Thoracic aorta (tissue), 2 donors: ENCODE data around the gene FBXL19. TPM values are rescaled to one million over a fixed set of nuclear protein-coding genes. Genes with fewer than 3 reads are reported as not detected.
A peak's percentile ranks its signal among the peaks of the same experiment; 100 is the strongest.

ENCODE experiments used
- ATAC-seq: fragments of 150-250 bp; one replicate; pipeline ENCODE4 v1.8.0; 2017; ENCODE audit warnings: low read depth; ENCODE audit not compliant: insufficient number of reproducible peaks, low FRiP score
- DNase-seq: peaks from one replicate; pipeline ENCODE4 v3.0.0-alpha.2; 2020; ENCODE audit warnings: low spot score
- H3K27ac ChIP-seq, 2 donors: fragments of 200-600 bp; sonication (generic); 1 replicate in 1 of 2; 2 replicates in 1 of 2; pipeline ENCODE4 v1.5.1; 2016; ENCODE audit warnings: mild to moderate bottlenecking in 2 of 2, moderate library complexity in 2 of 2
- H3K27me3 ChIP-seq: fragments of 200-600 bp; sonication (generic); replicated peaks from 2 replicates; pipeline ENCODE4 v1.6.0; 2016; ENCODE audit warnings: mild to moderate bottlenecking; ENCODE audit not compliant: insufficient read depth
- H3K36me3 ChIP-seq: fragments of 200-600 bp; sonication (generic); one replicate; pipeline ENCODE4 v1.5.1; 2016
- H3K4me1 ChIP-seq, 2 donors: fragments of 200-600 bp; sonication (generic); 1 replicate in 1 of 2; 2 replicates in 1 of 2; pipeline versions ENCODE4 v1.5.1 to v1.6.0; 2016; ENCODE audit warnings: low read depth in 2 of 2, mild to moderate bottlenecking in 1 of 2; ENCODE audit not compliant: control insufficient read depth in 1 of 2
- H3K4me3 ChIP-seq: fragments of 200-600 bp; sonication (generic); 2 replicates; pipeline ENCODE4 v1.5.1; 2016; ENCODE audit warnings: mild to moderate bottlenecking
- H3K9me3 ChIP-seq: fragments of 200-600 bp; sonication (generic); 2 replicates; pipeline ENCODE4 v1.5.1; 2016
- total RNA-seq, 2 donors: library from RNA; depleted of rRNA; stranded (reverse); fragments of >200 nt; gene quantifications; one replicate each; pipeline versions ENCODE4 v1.1.0 to v1.2.3, GENCODE V29; 2016
- TF ChIP-seq, protein P1 (sequence below): fragments of 200-600 bp; sonication (generic); IDR thresholded peaks from one replicate; pipeline ENCODE4 v1.5.1; 2019; ENCODE audit warnings: antibody characterized with exemption

The FBXL19 gene
- total RNA-seq, 2 donors from 2014 or later = 14.5 to 18.7 TPM

DNA sequence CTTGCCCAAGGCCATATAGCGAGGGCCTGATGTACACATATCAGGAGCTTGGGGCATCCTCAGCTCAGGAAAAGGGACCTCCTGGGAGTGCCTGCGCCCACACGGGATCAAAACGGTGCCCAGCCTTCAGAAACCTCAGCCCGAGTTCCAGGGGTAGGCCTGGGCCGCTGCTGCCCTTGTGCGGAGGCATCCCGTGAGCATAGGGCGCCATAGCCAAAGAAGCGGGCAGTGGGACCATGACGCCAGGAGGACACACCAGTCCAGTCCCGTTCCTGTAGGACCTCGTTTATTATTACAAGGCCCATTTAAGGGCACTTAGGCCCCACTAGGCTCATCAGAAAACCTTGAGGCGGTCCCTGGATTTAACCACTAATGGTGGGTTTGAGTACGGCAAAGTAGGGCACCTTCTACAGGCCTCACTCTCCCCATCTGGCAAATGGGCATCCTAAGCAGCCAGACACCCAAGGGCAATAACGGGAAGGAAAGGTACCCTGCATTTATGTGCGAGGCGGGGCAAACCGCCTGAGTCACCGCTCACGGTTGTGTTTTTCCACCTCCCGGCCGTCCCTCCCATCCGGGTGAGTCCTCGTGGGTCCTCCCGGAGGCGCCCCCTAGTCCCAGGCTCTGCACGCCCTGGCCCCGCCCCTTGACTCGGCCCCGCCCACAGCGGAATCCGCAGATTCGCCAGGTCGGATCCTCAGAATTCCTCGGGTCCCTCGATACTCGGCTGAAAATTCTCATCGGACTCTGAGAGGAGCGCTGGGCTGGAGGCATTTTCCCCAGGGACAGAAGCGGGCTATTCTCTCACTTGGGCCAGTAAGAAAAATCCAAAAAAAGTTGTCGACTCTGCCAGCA lies 33.5 kb downstream of the FBXL19 start:
- H3K4me3 ChIP-seq = peak overlapping the region; percentile 98
- H3K4me1 ChIP-seq = peaks cover 9 to 41% of the 10 kb centered on the region in 2 donors
- H3K27me3 ChIP-seq = no peaks in the 10 kb centered on the region
- H3K9me3 ChIP-seq = no peaks in the 10 kb centered on the region
- DNase-seq = peak; percentile 45
- peak; percentile 57 for ATAC-seq
- peaks cover 20% of the 10 kb centered on the region for H3K36me3 ChIP-seq
- TF ChIP-seq, protein P1, sequence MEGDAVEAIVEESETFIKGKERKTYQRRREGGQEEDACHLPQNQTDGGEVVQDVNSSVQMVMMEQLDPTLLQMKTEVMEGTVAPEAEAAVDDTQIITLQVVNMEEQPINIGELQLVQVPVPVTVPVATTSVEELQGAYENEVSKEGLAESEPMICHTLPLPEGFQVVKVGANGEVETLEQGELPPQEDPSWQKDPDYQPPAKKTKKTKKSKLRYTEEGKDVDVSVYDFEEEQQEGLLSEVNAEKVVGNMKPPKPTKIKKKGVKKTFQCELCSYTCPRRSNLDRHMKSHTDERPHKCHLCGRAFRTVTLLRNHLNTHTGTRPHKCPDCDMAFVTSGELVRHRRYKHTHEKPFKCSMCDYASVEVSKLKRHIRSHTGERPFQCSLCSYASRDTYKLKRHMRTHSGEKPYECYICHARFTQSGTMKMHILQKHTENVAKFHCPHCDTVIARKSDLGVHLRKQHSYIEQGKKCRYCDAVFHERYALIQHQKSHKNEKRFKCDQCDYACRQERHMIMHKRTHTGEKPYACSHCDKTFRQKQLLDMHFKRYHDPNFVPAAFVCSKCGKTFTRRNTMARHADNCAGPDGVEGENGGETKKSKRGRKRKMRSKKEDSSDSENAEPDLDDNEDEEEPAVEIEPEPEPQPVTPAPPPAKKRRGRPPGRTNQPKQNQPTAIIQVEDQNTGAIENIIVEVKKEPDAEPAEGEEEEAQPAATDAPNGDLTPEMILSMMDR = no peak
- H3K27ac ChIP-seq = peak overlapping the region; percentile 99 to 100

GRCh38 chr16:30957456-30958174 lies 34.2 kb downstream of the FBXL19 start, which contains the start of gene SETD1A:
SETD1A (plus strand) TSS chr16:30957754; CDS start chr16:30958732, 978 bp downstream.
- ATAC-seq = peak; percentile 77
- peaks cover 4 to 34% of the 10 kb centered on the region in 2 donors for H3K4me1 ChIP-seq
- TF ChIP-seq, protein P1 = no peak

GRCh38 chr16:30958175-30959079 lies 35.1 kb downstream of the FBXL19 start:
- peaks cover 36% of the 10 kb centered on the region for H3K36me3 ChIP-seq
- H3K27me3 ChIP-seq = no peaks in the 10 kb centered on the region
- H3K9me3 ChIP-seq = no peaks in the 10 kb centered on the region
- peak overlapping the region; percentile 98 for H3K4me3 ChIP-seq
- peaks cover 4 to 26% of the 10 kb centered on the region in 2 donors for H3K4me1 ChIP-seq
- TF ChIP-seq, protein P1 = no peak
- H3K27ac ChIP-seq = peak overlapping the region; percentile 99 to 100
- ATAC-seq = no peak
- DNase-seq = no peak

More at GRCh38 chr16:30957456-30958174, 34.2 kb downstream of the FBXL19 start, which contains the start of gene SETD1A:
- Histone ChIP-seq H3K27ac (peak within 1 kb of the TSS; percentile 99 to 100), H3K27me3 (no peaks in the 10 kb centered on the region), H3K4me3 (peak within 1 kb of the TSS; percentile 98), H3K36me3 (peaks cover 28% of the 10 kb centered on the region), H3K9me3 (no peaks in the 10 kb centered on the region)
- peak; percentile 93 for DNase-seq

GRCh38 chr16:30961384-30961783 lies 38.0 kb downstream of the FBXL19 start:
- TF ChIP-seq, protein P1 = no peak
- no peaks in the 10 kb centered on the region for H3K27me3 ChIP-seq
- no peak for DNase-seq
- H3K36me3 ChIP-seq = peaks cover 57% of the 10 kb centered on the region
- peaks cover 4 to 21% of the 10 kb centered on the region in 2 donors for H3K4me1 ChIP-seq
- no peak overlapping the region for H3K27ac ChIP-seq
- ATAC-seq = no peak
- H3K4me3 ChIP-seq = no peak overlapping the region
- no peaks in the 10 kb centered on the region for H3K9me3 ChIP-seq
